Ovary (tissue), 3 donors: ENCODE data around the gene EXTL1.

Experiments
- EP300 ChIP-seq: sonication (generic); formaldehyde crosslinking; IDR thresholded peaks from one replicate; pipeline ENCODE4 v1.6.1; 2017; ENCODE audit warnings: antibody characterized with exemption
- POLR2A ChIP-seq: fragments of 450-650 bp; IDR thresholded peaks from one replicate; pipeline ENCODE4 v1.6.1; 2017; ENCODE audit warnings: antibody characterized with exemption, mild to moderate bottlenecking, moderate library complexity
- TF ChIP-seq, protein P1 (sequence below), 3 donors: fragments of 450-650 bp in 2 of 3; fragments of 200-600 bp in 1 of 3; IDR thresholded peaks; one replicate each; pipeline versions ENCODE4 v1.5.1 to v1.8.0; 2016 to 2022; ENCODE audit warnings: antibody characterized with exemption in 3 of 3, mild to moderate bottlenecking in 1 of 3
- donor health status: DM: no; HTN: no; CAD: no.

DNA sequence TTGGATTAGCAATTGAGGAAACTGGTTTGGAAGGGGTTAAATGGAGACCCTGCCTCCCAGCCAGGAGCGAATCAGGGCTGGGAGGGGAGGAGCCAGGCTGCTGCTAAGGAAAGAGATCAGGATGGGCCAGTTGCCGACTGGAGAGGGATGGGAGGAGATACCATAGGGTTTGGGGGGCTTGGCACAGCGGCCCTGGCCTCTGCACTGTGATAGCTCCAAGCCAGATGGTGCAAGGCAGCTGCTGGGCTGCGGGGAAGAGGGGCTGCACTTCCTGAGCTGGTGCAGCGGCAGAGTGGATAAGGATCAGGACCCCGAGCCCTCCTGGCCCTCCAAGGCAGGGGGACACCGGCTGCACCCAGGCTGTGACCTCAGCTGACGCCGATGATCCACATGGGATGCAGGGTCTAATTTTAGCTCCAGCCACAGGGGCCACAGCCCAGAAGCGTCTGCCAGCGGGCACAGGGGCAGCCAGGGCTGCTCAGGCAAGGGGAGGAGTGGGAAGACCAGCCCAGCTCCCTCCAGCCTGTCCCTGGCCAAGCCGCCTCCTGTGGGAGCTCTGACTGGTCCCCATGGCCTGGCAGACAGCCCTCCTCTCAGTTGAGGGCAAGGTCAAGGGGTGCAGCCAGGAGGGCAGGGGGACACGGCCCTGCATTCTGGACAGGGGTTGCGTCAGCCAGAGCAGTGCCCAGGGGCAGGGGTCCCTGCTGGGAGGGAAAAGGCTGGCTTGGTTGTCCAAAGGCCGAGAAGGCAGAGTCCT lies at the start of gene EXTL1:
- TF ChIP-seq POLR2A (no peak), EP300 (no peak)
- TF ChIP-seq, protein P1, sequence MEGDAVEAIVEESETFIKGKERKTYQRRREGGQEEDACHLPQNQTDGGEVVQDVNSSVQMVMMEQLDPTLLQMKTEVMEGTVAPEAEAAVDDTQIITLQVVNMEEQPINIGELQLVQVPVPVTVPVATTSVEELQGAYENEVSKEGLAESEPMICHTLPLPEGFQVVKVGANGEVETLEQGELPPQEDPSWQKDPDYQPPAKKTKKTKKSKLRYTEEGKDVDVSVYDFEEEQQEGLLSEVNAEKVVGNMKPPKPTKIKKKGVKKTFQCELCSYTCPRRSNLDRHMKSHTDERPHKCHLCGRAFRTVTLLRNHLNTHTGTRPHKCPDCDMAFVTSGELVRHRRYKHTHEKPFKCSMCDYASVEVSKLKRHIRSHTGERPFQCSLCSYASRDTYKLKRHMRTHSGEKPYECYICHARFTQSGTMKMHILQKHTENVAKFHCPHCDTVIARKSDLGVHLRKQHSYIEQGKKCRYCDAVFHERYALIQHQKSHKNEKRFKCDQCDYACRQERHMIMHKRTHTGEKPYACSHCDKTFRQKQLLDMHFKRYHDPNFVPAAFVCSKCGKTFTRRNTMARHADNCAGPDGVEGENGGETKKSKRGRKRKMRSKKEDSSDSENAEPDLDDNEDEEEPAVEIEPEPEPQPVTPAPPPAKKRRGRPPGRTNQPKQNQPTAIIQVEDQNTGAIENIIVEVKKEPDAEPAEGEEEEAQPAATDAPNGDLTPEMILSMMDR (IDR thresholded peaks at IDR 0.05) = no peak
